DOHH2 (cell line): ENCODE data around the gene JADE1.

Source experiments
- H3F3A ChIP-seq: fragments of 200-600 bp; sonication (generic), shearing (Covaris generic); 2 replicates; pipeline ENCODE4 v1.6.0; 2016; ENCODE audit warnings: antibody characterized with exemption, mild to moderate bottlenecking; ENCODE audit not compliant: control insufficient read depth, insufficient read depth
- H3K27ac ChIP-seq: fragments of 200-600 bp; sonication (generic); 2 replicates; pipeline ENCODE4 v1.5.1; 2014; ENCODE audit warnings: low read depth, mild to moderate bottlenecking, low read length, moderate library complexity
- H3K27me3 ChIP-seq: fragments of 200-600 bp; sonication (generic); 2 replicates; pipeline ENCODE4 v1.6.1; 2014; ENCODE audit warnings: mild to moderate bottlenecking, low read length, mixed read lengths; ENCODE audit not compliant: control insufficient read depth
- H3K36me3 ChIP-seq: fragments of 200-600 bp; sonication (generic); 2 replicates; pipeline ENCODE4 v1.6.1; 2014; ENCODE audit warnings: mild to moderate bottlenecking, low read length, moderate library complexity, mixed read lengths; ENCODE audit not compliant: control insufficient read depth
- H3K4me1 ChIP-seq: fragments of 200-600 bp; sonication (generic); 2 replicates; pipeline ENCODE4 v1.6.1; 2014; ENCODE audit warnings: mild to moderate bottlenecking, low read length, mixed read lengths; ENCODE audit not compliant: control insufficient read depth
- H3K4me2 ChIP-seq: fragments of 200-600 bp; sonication (generic); 2 replicates; pipeline ENCODE4 v1.6.0; 2014; ENCODE audit warnings: mild to moderate bottlenecking, low read length, moderate library complexity
- H3K4me3 ChIP-seq: fragments of 200-600 bp; sonication (generic); 2 replicates; pipeline ENCODE4 v1.5.1; 2014; ENCODE audit warnings: mild to moderate bottlenecking, low read length, mixed read lengths
- H3K79me2 ChIP-seq: fragments of 200-600 bp; sonication (generic); 2 replicates; pipeline ENCODE4 v1.6.1; 2014; ENCODE audit warnings: mild to moderate bottlenecking, low read length, mixed read lengths; ENCODE audit not compliant: control insufficient read depth
- H3K9me2 ChIP-seq: fragments of 200-600 bp; sonication (generic); replicated peaks from 2 replicates; pipeline ENCODE4 v1.6.1; 2014; ENCODE audit warnings: mild to moderate bottlenecking, low read length, mixed read lengths; ENCODE audit not compliant: control insufficient read depth
- H3K9me3 ChIP-seq: fragments of 200-600 bp; sonication (generic); 2 replicates; pipeline ENCODE4 v1.6.1; 2014; ENCODE audit warnings: antibody characterized with exemption, low read length, mixed read lengths; ENCODE audit not compliant: control insufficient read depth, insufficient read depth
- H4K20me1 ChIP-seq: fragments of 200-600 bp; sonication (generic); 2 replicates; pipeline ENCODE4 v1.6.0; 2014; ENCODE audit warnings: low read depth, mild to moderate bottlenecking, antibody characterized with exemption, low read length, moderate library complexity; ENCODE audit not compliant: control insufficient read depth, insufficient read depth
- EZH2phosphoT487 ChIP-seq: fragments of 200-600 bp; sonication (generic); IDR thresholded peaks from 2 replicates; pipeline ENCODE4 v1.6.1; 2017; ENCODE audit warnings: borderline replicate concordance, mild to moderate bottlenecking, antibody characterized with exemption, low read length, moderate library complexity, mixed read lengths
- TF ChIP-seq, protein P1 (sequence below): fragments of 200-600 bp; sonication (generic); IDR thresholded peaks from one replicate; pipeline ENCODE4 v1.5.1; 2014; ENCODE audit warnings: antibody characterized with exemption, mild to moderate bottlenecking, low read depth, low read length; ENCODE audit not compliant: poor library complexity, severe bottlenecking

JADE1 gene

GRCh38 chr4:128858879-128859671, 49.6 kb downstream of the JADE1 start:
- no peak overlapping the region for H3K4me2 ChIP-seq
- peaks cover 6% of the 10 kb centered on the region for H4K20me1 ChIP-seq
- H3K27ac ChIP-seq = no peak overlapping the region
- peaks cover 3% of the 10 kb centered on the region; the same call in 1 of the 2 replicates for H3F3A ChIP-seq
- H3K36me3 ChIP-seq = peaks cover 98% of the 10 kb centered on the region
- TF ChIP-seq, protein P1, sequence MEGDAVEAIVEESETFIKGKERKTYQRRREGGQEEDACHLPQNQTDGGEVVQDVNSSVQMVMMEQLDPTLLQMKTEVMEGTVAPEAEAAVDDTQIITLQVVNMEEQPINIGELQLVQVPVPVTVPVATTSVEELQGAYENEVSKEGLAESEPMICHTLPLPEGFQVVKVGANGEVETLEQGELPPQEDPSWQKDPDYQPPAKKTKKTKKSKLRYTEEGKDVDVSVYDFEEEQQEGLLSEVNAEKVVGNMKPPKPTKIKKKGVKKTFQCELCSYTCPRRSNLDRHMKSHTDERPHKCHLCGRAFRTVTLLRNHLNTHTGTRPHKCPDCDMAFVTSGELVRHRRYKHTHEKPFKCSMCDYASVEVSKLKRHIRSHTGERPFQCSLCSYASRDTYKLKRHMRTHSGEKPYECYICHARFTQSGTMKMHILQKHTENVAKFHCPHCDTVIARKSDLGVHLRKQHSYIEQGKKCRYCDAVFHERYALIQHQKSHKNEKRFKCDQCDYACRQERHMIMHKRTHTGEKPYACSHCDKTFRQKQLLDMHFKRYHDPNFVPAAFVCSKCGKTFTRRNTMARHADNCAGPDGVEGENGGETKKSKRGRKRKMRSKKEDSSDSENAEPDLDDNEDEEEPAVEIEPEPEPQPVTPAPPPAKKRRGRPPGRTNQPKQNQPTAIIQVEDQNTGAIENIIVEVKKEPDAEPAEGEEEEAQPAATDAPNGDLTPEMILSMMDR = no peak
- TF ChIP-seq EZH2phosphoT487 = no peak
- no peaks in the 10 kb centered on the region for H3K27me3 ChIP-seq
- H3K4me3 ChIP-seq = no peak overlapping the region
- peaks cover 17% of the 10 kb centered on the region for H3K79me2 ChIP-seq
- no peaks in the 10 kb centered on the region for H3K9me2 ChIP-seq
- H3K9me3 ChIP-seq = no peaks in the 10 kb centered on the region
- peaks cover 35% of the 10 kb centered on the region for H3K4me1 ChIP-seq

GRCh38 chr4:128859887-128860677, 50.6 kb downstream of the JADE1 start:
- Histone ChIP-seq H3K4me3 (no peak overlapping the region), H3K27ac (no peak overlapping the region), H3K27me3 (no peaks in the 10 kb centered on the region), H4K20me1 (peaks cover 6% of the 10 kb centered on the region), H3K79me2 (peaks cover 21% of the 10 kb centered on the region), H3K9me3 (no peaks in the 10 kb centered on the region), H3F3A (peaks cover 3% of the 10 kb centered on the region; the same call in 1 of the 2 replicates), H3K4me1 (peaks cover 30% of the 10 kb centered on the region), H3K9me2 (no peaks in the 10 kb centered on the region), H3K36me3 (peaks cover 98% of the 10 kb centered on the region), H3K4me2 (no peak overlapping the region)
- TF ChIP-seq, protein P1 = no peak
- TF ChIP-seq EZH2phosphoT487 = no peak

GRCh38 chr4:128861856-128862518, 52.5 kb downstream of the JADE1 start:
- H3K79me2 ChIP-seq = peaks cover 22% of the 10 kb centered on the region
- peaks cover 26% of the 10 kb centered on the region for H3K4me1 ChIP-seq
- H3K27ac ChIP-seq = no peak overlapping the region
- peaks cover 98% of the 10 kb centered on the region for H3K36me3 ChIP-seq
- TF ChIP-seq EZH2phosphoT487 = no peak
- H3K4me3 ChIP-seq = no peak overlapping the region
- H3K27me3 ChIP-seq = no peaks in the 10 kb centered on the region
- H3F3A ChIP-seq = peaks cover 3% of the 10 kb centered on the region; the same call in 1 of the 2 replicates
- H4K20me1 ChIP-seq = peaks cover 6% of the 10 kb centered on the region
- H3K9me3 ChIP-seq = no peaks in the 10 kb centered on the region
- no peak overlapping the region for H3K4me2 ChIP-seq
- no peaks in the 10 kb centered on the region for H3K9me2 ChIP-seq
